Neural progenitor cell (in vitro differentiated cells): ENCODE results near the gene GXYLT1.

Source experiments
- CTCF ChIP-seq: fragments of 200-600 bp; sonication (generic); IDR thresholded peaks from 2 replicates; pipeline ENCODE4 v1.5.1; 2017; ENCODE audit warnings: antibody characterized with exemption, mild to moderate bottlenecking
- EZH2 ChIP-seq: fragments of 200-600 bp; sonication (generic); IDR thresholded peaks from 2 replicates; pipeline ENCODE4 v1.6.1; 2017; ENCODE audit warnings: antibody characterized with exemption, mild to moderate bottlenecking, moderate library complexity
- EZH2phosphoT487 ChIP-seq: fragments of 200-600 bp; sonication (generic); IDR thresholded peaks from 2 replicates; pipeline ENCODE4 v1.6.1; 2017; ENCODE audit warnings: antibody characterized with exemption

- TF ChIP-seq CTCF, result no peak
- TF ChIP-seq EZH2, result no peak
- TF ChIP-seq EZH2phosphoT487, result no peak
Measured at GRCh38 chr12:42070036-42070435, 74.6 kb downstream of the GXYLT1 start.
